ENCODE results near the gene SNRPD2.

DNA sequence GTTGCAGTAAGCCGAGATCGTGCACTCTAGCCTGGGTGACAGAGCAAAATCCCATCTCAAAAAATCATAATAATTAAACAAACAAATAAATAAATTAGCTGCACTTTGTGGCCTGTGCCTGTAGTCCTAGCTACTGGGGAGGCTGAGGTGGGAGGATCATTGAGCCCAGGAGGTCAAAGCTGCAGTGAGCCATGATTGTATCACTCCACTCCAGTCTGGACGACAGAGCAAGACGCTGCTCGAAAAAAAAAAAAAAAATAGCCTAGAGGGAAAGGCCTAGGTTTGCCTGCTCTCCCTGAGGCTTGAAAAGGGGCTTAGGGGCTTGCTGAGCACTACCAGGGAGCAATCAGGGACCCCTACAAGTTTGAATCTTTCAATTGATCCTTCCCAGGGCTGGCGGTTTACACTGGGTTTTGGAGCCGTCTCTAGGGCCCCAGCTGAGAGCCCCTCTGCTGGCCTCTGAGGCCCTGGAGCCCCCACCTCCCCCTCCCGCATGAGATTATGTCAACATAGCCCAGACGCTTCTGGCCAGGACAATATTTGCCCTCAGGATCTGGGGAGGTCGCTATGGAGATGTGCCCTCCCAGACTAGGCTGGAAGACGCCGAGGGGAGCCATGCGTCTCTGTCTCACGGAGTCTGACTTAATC, 34.1 kb downstream of the SNRPD2 start:
- no peak for TF ChIP-seq ZNF274 (IDR thresholded peaks at IDR 0.05; ENCODE audit: borderline replicate concordance, extremely low read depth, low read length)
- no peak for TF ChIP-seq CHD1 (IDR thresholded peaks at IDR 0.05; ENCODE audit: low read depth, low read length)

Measured in H1 (cell line).